HepG2 (cell line): ENCODE measurements around the gene LEMD1. TPM values are rescaled to one million over a fixed set of nuclear protein-coding genes. Genes with fewer than 3 reads are reported as not detected.

Experiments
- ATAC-seq: fragments of 200-7000 bp; cut with Tn5 transposase; 3 replicates; pipeline ENCODE4 v1.9.1; 2020; ENCODE audit warnings: mild to moderate bottlenecking, moderate library complexity
- BruUV-seq: library from RNA; stranded (reverse); fragments of 400-500 nt; replicated peaks from 2 replicates; lab custom pipeline; 2021; lab: Mats Ljungman, UMichigan
- CTCF ChIA-PET: fragments of 300-600 bp; formaldehyde crosslinking; extraction: SDS; loops from one replicate; lab custom pipeline; 2021; ENCODE audit warnings: low total read pairs, inconsistent platforms, low intra/inter-chr PET ratio; lab: Yijun Ruan, JAX
- POLR2A ChIA-PET: fragments of 350-600 bp; sonication (Branson Sonifier 250); formaldehyde crosslinking; loops from one replicate; lab custom pipeline; 2020; ENCODE audit warnings: antibody characterized with exemption, inconsistent platforms; lab: Yijun Ruan, JAX
- DNase-seq: peaks from one replicate; pipeline ENCODE4 v3.0.0-alpha.2; 2015; ENCODE audit warnings: low spot score
- FAIRE-seq: peaks from 3 replicates; lab custom pipeline; 2011; peaks lifted over from hg19 to GRCh38; lab: Jason Lieb, UNC
- H2AFZ ChIP-seq: one replicate; pipeline ENCODE4 v1.6.1; 2011; ENCODE audit warnings: low read length, inconsistent platforms
- H3K27ac ChIP-seq: fragments of 300-600 bp; 3 replicates; pipeline ENCODE4 v1.8.0; 2011; ENCODE audit warnings: mixed run types, mild to moderate bottlenecking, mixed read lengths, low read length, inconsistent platforms; ENCODE audit not compliant: insufficient read depth; ENCODE audit errors: extremely low read length
- H3K27me3 ChIP-seq, 2 experiments: fragments of 200-600 bp in 1 of 2; 2 replicates in 1 of 2; 3 replicates in 1 of 2; pipeline versions ENCODE4 v1.6.0 to v1.8.0; 2011; ENCODE audit warnings: low read length in 2 of 2, mild to moderate bottlenecking in 2 of 2, moderate library complexity in 2 of 2, inconsistent platforms in 1 of 2; ENCODE audit not compliant: insufficient read depth in 2 of 2, control insufficient read depth in 1 of 2
- H3K36me3 ChIP-seq, 2 experiments: fragments of 200-600 bp in 1 of 2; replicated peaks in 1 of 2; 2 replicates in 1 of 2; 3 replicates in 1 of 2; pipeline versions ENCODE4 v1.5.1 to v1.8.0; 2011; ENCODE audit warnings: low read length in 2 of 2, inconsistent platforms in 1 of 2; ENCODE audit not compliant: insufficient read depth in 2 of 2, control insufficient read depth in 1 of 2
- H3K4me1 ChIP-seq: 2 replicates; pipeline ENCODE4 v1.5.1; 2012; ENCODE audit warnings: low read length, inconsistent platforms; ENCODE audit not compliant: insufficient read depth
- H3K4me2 ChIP-seq: 2 replicates; pipeline ENCODE4 v1.6.0; 2011; ENCODE audit warnings: low read depth, low read length, inconsistent platforms
- H3K4me3 ChIP-seq, 3 experiments: fragments of 200-600 bp in 1 of 3; sonication (generic), shearing (Covaris generic) in 1 of 3; replicated peaks in 1 of 3; 2 replicates each; pipeline ENCODE4 v1.5.1; 2011 to 2016; ENCODE audit warnings: low read length in 3 of 3, inconsistent platforms in 2 of 3, low read depth in 2 of 3, mild to moderate bottlenecking in 2 of 3, control low read depth in 1 of 3, mixed read lengths in 1 of 3; ENCODE audit not compliant: insufficient read depth in 1 of 3
- H3K79me2 ChIP-seq: one replicate; pipeline ENCODE4 v1.6.1; 2011; ENCODE audit warnings: low read length, inconsistent platforms; ENCODE audit not compliant: insufficient read depth
- H3K9ac ChIP-seq: 2 replicates; pipeline ENCODE4 v1.6.0; 2011; ENCODE audit warnings: mild to moderate bottlenecking, low read depth, low read length, inconsistent platforms; ENCODE audit not compliant: insufficient read depth
- H3K9me3 ChIP-seq: 2 replicates; pipeline ENCODE4 v1.5.1; 2012; ENCODE audit warnings: mild to moderate bottlenecking, low read length
- H4K20me1 ChIP-seq: 2 replicates; pipeline ENCODE4 v1.6.0; 2011; ENCODE audit warnings: inconsistent platforms, mild to moderate bottlenecking, low read length, moderate library complexity; ENCODE audit not compliant: insufficient read depth
- CEBPG ChIP-seq: IDR thresholded peaks from 2 replicates; pipeline ENCODE4 v1.6.1; 2016
- CREBL2 ChIP-seq: sonication (generic); formaldehyde crosslinking; IDR thresholded peaks from 2 replicates; pipeline ENCODE4 v1.8.1; 2023; ENCODE audit warnings: missing genetic modification reagents, mild to moderate bottlenecking, borderline replicate concordance
- EHMT2 ChIP-seq: fragments of 200-600 bp; sonication (generic); IDR thresholded peaks from 2 replicates; pipeline ENCODE4 v1.7.0; 2017; ENCODE audit warnings: antibody characterized with exemption, low read depth, low read length, borderline replicate concordance
- HNF1A ChIP-seq, 2 experiments: sonication (generic) in 1 of 2; formaldehyde crosslinking in 1 of 2; IDR thresholded peaks; 2 replicates each; pipeline versions ENCODE4 v1.4.0 to v1.6.1; 2016 to 2020; ENCODE audit warnings: borderline replicate concordance in 1 of 2, low read depth in 1 of 2, mild to moderate bottlenecking in 1 of 2, missing genetic modification reagents in 1 of 2
- MED8 ChIP-seq: sonication (generic); formaldehyde crosslinking; IDR thresholded peaks from 2 replicates; pipeline ENCODE4 v1.8.1; 2023; ENCODE audit warnings: mild to moderate bottlenecking, missing genetic modification reagents; ENCODE audit not compliant: insufficient replicate concordance
- MLXIP ChIP-seq: sonication (generic); formaldehyde crosslinking; IDR thresholded peaks from 2 replicates; pipeline ENCODE4 v1.9.0; 2021; ENCODE audit warnings: missing genetic modification reagents, borderline replicate concordance
- NPAS2 ChIP-seq: sonication (generic); formaldehyde crosslinking; IDR thresholded peaks from 2 replicates; pipeline ENCODE4 v1.8.0; 2022; ENCODE audit warnings: mild to moderate bottlenecking, missing genetic modification reagents, borderline replicate concordance
- RELA ChIP-seq: sonication (generic); formaldehyde crosslinking; IDR thresholded peaks from 2 replicates; pipeline ENCODE4 v1.4.0; 2020; ENCODE audit warnings: missing genetic modification reagents
- ZFP91 ChIP-seq: sonication (generic); formaldehyde crosslinking; IDR thresholded peaks from 2 replicates; pipeline ENCODE4 v1.9.0; 2022; ENCODE audit warnings: missing genetic modification reagents, mild to moderate bottlenecking, borderline replicate concordance
- ZNF17 ChIP-seq: sonication (generic); formaldehyde crosslinking; IDR thresholded peaks from 2 replicates; pipeline ENCODE4 v1.5.0; 2020; ENCODE audit warnings: mild to moderate bottlenecking, missing genetic modification reagents
- ZNF788 ChIP-seq: sonication (generic); formaldehyde crosslinking; IDR thresholded peaks from 2 replicates; pipeline ENCODE4 v1.5.0; 2020; ENCODE audit warnings: mild to moderate bottlenecking, missing genetic modification reagents, borderline replicate concordance
- ZNF850 ChIP-seq: sonication (generic); formaldehyde crosslinking; conservative IDR thresholded peaks from 2 replicates; pipeline ENCODE4 v1.9.0; 2021; ENCODE audit warnings: mild to moderate bottlenecking, missing genetic modification reagents
- WGBS: methylation state at CpG from one replicate; pipeline ENCODE4 v1.1.6; 2017; ENCODE audit warnings: low lambda C conversion rate; 5-methylcytosine and 5-hydroxymethylcytosine counted together
- in situ Hi-C: cut with HindIII; loops from 2 replicates; pipeline ENCODE4 v1.10.0; 2017; ENCODE audit warnings: low pct_unique_long_range_greater_than_20kb; ENCODE audit not compliant: extremely low pct_ligation_motif_present
- intact Hi-C: fragments of 100-400 bp; cut with micrococcal nuclease; formaldehyde crosslinking; loops from one replicate; pipeline ENCODE4 v1.10.0; 2022; ENCODE audit not compliant: unreplicated experiment
- polyA plus RNA-seq, 8 experiments: library from polyadenylated mRNA; depleted of rRNA in 3 of 8; stranded (reverse) in 7 of 8; unstranded in 1 of 8; fragments of >200 nt; fragmentation: Illumina TruSeq in 4 of 8; extraction: Trizol in 4 of 8; gene quantifications; 2 replicates each; pipeline versions ENCODE4 v1.2.1 to v1.2.3, GENCODE V29; 2011 to 2016; ENCODE audit warnings: low read depth in 4 of 8, missing spikeins in 1 of 8, mixed read lengths in 1 of 8; ENCODE audit not compliant: insufficient read depth in 1 of 8
- total RNA-seq, 5 experiments: library from RNA; depleted of rRNA; stranded (reverse); fragments of >200 nt; fragmentation: Illumina TruSeq; extraction: Trizol; gene quantifications; 2 replicates each; pipeline ENCODE4 v1.2.3, GENCODE V29; 2016; ENCODE audit warnings: low read depth in 1 of 5

The LEMD1 gene
- total and polyA plus RNA-seq, 2 of the 13 experiments (the other 11 are each of a cell fraction or from before 2014, with no cell fraction given), result 1.4 to 2.3 TPM

- Histone ChIP-seq H3K9me3 (no peaks in the 10 kb centered on the region), H2AFZ (no peak overlapping the region), H4K20me1 (no peaks in the 10 kb centered on the region), H3K4me3 (peak overlapping the region; percentile 40 to 62 (median 44); a peak in 5 of 6 replicates), H3K36me3 (no peaks in the 10 kb centered on the region), H3K4me2 (peak overlapping the region; percentile 69), H3K79me2 (no peaks in the 10 kb centered on the region), H3K4me1 (peaks cover 5% of the 10 kb centered on the region), H3K27ac (no peak overlapping the region), H3K27me3 (peaks cover 5 to 62% of the 10 kb centered on the region in 2 experiments), H3K9ac (no peak overlapping the region)
- no peak for FAIRE-seq
- no TSS peak for BruUV-seq
- peak; percentile 69 for ATAC-seq
- CTCF ChIA-PET, result no interaction called here
- in situ Hi-C loops, result no loop called here
- intact Hi-C loops, result no loop called here
- no peak for DNase-seq
- POLR2A ChIA-PET, result interaction anchor here (0.9 to 1.2 kb wide), 2 partner anchors 10 to 12 kb away, joined by 3 read pairs; no protein-coding TSS in a partner anchor
- 10% methylated on average over 12 of the region's 32 CpGs for WGBS
- TF ChIP-seq CREBL2 (CRISPR knock-in tag), result no peak
- TF ChIP-seq ZNF788 (CRISPR knock-in tag), result peak; percentile 40; the same call in 1 of the 2 replicates
- no peak for TF ChIP-seq MLXIP (CRISPR knock-in tag)
- TF ChIP-seq CEBPG, result no peak
- TF ChIP-seq NPAS2 (CRISPR knock-in tag), result no peak
- TF ChIP-seq RELA (CRISPR knock-in tag), result no peak
- no peak for TF ChIP-seq MED8 (CRISPR knock-in tag)
- no peak for TF ChIP-seq ZNF17 (CRISPR knock-in tag)
- peak; percentile 29; the same call in 1 of the 2 replicates for TF ChIP-seq ZFP91 (CRISPR knock-in tag)
- TF ChIP-seq EHMT2, result no peak
- TF ChIP-seq HNF1A (IDR thresholded peaks at IDR 0.05; ENCODE audit: low read depth), result no peak
- no peak for TF ChIP-seq HNF1A (CRISPR knock-in tag; IDR thresholded peaks at IDR 0.05; ENCODE audit: borderline replicate concordance)
- no peak for TF ChIP-seq ZNF850 (CRISPR knock-in tag)
Observed at GRCh38 chr1:205430696-205431305, 8.9 kb upstream of the LEMD1 start.
